Endothelial cell of umbilical vein (primary cell): ENCODE measurements around the gene MALRD1.

ENCODE experiments used
- CTCF ChIP-seq, 2 donors: IDR thresholded peaks; 1 replicate in 1 of 2; 2 replicates in 1 of 2; pipeline ENCODE4 v1.5.1; 2011; ENCODE audit warnings: low read length in 2 of 2, mild to moderate bottlenecking in 2 of 2, moderate library complexity in 2 of 2, control low read depth in 1 of 2, inconsistent platforms in 1 of 2, low read depth in 1 of 2; ENCODE audit not compliant: insufficient read depth in 1 of 2; ENCODE audit errors: extremely low read depth in 1 of 2
- EZH2 ChIP-seq: IDR thresholded peaks from 2 replicates; pipeline ENCODE4 v1.6.1; 2012; ENCODE audit warnings: borderline replicate concordance, low read depth, mild to moderate bottlenecking, moderate library complexity, low read length, inconsistent platforms; ENCODE audit not compliant: severe bottlenecking
- FOS ChIP-seq: IDR thresholded peaks from 2 replicates; pipeline ENCODE4 v1.6.1; 2011; ENCODE audit warnings: mild to moderate bottlenecking, low read length, moderate library complexity, borderline replicate concordance; ENCODE audit not compliant: insufficient read depth
- JUN ChIP-seq: IDR thresholded peaks from 2 replicates; pipeline ENCODE4 v1.6.1; 2011; ENCODE audit warnings: borderline replicate concordance, low read depth; ENCODE audit not compliant: insufficient read length, insufficient read depth
- MAX ChIP-seq: IDR thresholded peaks from 2 replicates; pipeline ENCODE4 v1.6.1; 2011; ENCODE audit not compliant: insufficient read depth, insufficient read length
- MYC ChIP-seq: IDR thresholded peaks from one replicate; pipeline ENCODE4 v1.6.1; 2011; ENCODE audit warnings: mild to moderate bottlenecking, low read depth, low read length
- POLR2A ChIP-seq: IDR thresholded peaks from 2 replicates; pipeline ENCODE4 v1.6.1; 2012; ENCODE audit warnings: low read depth, mild to moderate bottlenecking, control low read depth, low read length
- POLR2AphosphoS5 ChIP-seq: IDR thresholded peaks from 2 replicates; pipeline ENCODE4 v1.6.1; 2012; ENCODE audit warnings: low read depth, mild to moderate bottlenecking, control low read depth, low read length, moderate library complexity; ENCODE audit not compliant: insufficient read depth

- no peak for TF ChIP-seq POLR2A
- no peak for TF ChIP-seq CTCF (IDR thresholded peaks at IDR 0.05; ENCODE audit: extremely low read depth in 1 of 2, insufficient read depth in 1 of 2, low read depth in 1 of 2, low read length in 2 of 2)
- no peak for TF ChIP-seq POLR2AphosphoS5
- TF ChIP-seq FOS: no peak
- no peak for TF ChIP-seq MYC
- no peak for TF ChIP-seq MAX
- no peak for TF ChIP-seq EZH2
- TF ChIP-seq JUN: no peak
These were observed 445.3 kb downstream of the MALRD1 start for GRCh38 chr10:19493917-19494316.
